ENCODE data around the gene CA11. TPM values are rescaled to one million over a fixed set of nuclear protein-coding genes. Genes with fewer than 3 reads are reported as not detected.
"Not testable (repeated sequence)": the region's sequence is repeated elsewhere in the genome, so short reads cannot be mapped to it uniquely, and the experiment has no call there.

CA11 gene
- total RNA-seq, 2 donors from 2014 or later: 1.4 to 2.7 TPM

DNA sequence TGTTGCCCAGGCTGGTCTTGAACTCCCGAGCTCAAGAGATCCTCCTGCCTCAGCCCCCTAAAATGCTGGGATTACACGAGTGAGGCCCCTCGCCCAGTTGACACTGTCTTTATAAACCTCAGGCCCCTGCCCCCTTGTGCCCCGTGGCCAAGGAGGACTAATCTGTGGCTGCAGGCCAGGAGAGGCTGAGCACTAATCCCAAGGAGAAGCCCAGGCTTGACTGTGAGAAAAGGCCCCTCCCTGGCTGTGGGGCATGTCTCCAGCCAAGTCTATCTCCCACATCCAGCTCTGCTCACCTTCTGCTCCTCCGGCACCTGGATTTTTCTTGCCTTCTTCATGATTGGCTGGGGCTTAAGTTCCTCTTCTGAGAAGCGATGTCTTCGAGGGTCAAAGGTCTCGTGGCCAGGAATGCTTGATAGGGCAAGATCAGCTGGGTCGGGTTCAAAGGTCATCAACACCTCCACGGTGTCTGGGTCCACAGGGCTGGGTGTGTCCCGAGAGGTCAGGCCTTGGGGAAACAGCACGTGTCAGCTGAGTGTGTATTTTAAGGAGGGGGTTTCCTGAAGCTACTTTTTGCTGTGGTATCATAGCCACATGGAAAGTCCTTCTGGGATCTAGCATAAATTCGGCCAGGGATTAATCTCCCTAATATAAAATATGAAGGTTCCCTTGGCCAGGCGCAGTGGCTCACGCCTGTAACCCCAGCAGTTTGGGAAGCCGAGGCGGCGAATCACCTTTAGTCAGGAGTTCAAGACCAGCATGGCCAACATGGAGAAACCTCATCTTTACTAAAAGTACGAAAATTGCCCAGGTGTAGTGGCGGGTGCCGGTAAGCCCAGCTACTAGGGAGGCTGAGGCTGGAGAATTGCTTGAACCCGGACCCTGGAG lies 12.6 kb downstream of the CA11 start:
- Histone ChIP-seq H3K9ac (ENCODE audit: low read depth in 2 of 2, low read length in 2 of 2) (peak overlapping the region in 1 of 2 donors; percentile 86), H3K4me1 (peaks cover 36% of the 10 kb centered on the region), H3K9me3 (no peaks in the 10 kb centered on the region), H3K27ac (peak overlapping the region; percentile 93), H3K4me3 (no peak overlapping the region), H3K27me3 (no peaks in the 10 kb centered on the region), H3K36me3 (no peaks in the 10 kb centered on the region)
- intact Hi-C loops (cut with DNase I): no loop called here
- DNase-seq: peak; percentile 86
- TF ChIP-seq, protein P1, sequence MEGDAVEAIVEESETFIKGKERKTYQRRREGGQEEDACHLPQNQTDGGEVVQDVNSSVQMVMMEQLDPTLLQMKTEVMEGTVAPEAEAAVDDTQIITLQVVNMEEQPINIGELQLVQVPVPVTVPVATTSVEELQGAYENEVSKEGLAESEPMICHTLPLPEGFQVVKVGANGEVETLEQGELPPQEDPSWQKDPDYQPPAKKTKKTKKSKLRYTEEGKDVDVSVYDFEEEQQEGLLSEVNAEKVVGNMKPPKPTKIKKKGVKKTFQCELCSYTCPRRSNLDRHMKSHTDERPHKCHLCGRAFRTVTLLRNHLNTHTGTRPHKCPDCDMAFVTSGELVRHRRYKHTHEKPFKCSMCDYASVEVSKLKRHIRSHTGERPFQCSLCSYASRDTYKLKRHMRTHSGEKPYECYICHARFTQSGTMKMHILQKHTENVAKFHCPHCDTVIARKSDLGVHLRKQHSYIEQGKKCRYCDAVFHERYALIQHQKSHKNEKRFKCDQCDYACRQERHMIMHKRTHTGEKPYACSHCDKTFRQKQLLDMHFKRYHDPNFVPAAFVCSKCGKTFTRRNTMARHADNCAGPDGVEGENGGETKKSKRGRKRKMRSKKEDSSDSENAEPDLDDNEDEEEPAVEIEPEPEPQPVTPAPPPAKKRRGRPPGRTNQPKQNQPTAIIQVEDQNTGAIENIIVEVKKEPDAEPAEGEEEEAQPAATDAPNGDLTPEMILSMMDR (IDR thresholded peaks at IDR 0.05): no peak

DNA sequence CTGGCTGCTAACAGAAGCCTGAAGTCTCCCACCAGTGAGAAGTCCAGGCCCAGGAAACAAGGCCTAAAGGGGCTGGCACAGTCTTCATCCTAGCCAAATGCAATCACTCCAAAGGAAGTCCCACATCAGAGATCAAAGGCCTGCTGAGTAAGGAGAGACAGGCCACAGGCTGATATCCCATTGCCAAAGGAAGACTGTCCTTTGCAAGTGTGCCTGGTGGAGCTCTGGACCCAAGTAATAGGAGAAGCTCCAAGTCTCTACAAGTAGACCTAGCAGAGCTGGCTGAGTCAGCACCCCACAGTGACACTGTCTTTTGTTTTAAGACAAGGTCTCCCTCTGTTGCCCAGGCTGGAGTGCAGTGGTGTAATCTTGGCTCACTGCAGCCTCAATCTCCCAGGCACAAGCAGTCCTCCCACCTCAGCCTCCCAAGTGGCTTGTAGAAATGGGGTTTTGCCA lies 13.3 kb downstream of the CA11 start:
- no peak overlapping the region for H3K27ac ChIP-seq

DNA sequence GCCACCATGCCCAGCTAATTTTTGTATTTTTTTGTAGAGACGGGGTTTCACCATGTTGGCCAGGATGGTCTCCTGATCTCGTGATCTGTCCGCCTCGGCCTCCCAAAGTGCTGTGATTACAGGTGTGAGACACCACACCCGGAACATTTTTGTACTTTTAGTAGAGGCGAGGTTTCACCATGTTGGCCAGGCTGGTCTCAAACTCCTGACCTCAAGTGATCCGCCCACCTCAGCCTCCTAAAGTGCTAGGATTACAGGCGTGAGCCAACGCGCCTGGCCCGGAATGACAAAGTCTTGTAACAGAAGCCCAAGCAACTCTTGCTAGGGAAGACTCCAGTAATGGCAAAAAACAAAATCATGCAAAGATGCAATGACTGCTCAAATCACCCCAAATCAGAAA lies 13.7 kb downstream of the CA11 start:
- DNase-seq; intact Hi-C loops (cut with DNase I); H3K36me3 ChIP-seq; H3K4me3 ChIP-seq; H3K9me3 ChIP-seq; H3K27ac ChIP-seq; H3K27me3 ChIP-seq: not testable (repeated sequence)
- Histone ChIP-seq H3K9ac (ENCODE audit: low read depth in 2 of 2, low read length in 2 of 2) (peak overlapping the region in 1 of 2 donors; percentile 86), H3K4me1 (peaks cover 40% of the 10 kb centered on the region)

More for the DNA sequence above, 13.3 kb downstream of the CA11 start:
- Histone ChIP-seq H3K9ac (ENCODE audit: low read depth in 2 of 2, low read length in 2 of 2) (peak overlapping the region in 1 of 2 donors; percentile 86), H3K9me3 (no peaks in the 10 kb centered on the region), H3K36me3 (no peaks in the 10 kb centered on the region), H3K4me3 (no peak overlapping the region), H3K4me1 (peaks cover 36% of the 10 kb centered on the region), H3K27me3 (no peaks in the 10 kb centered on the region)
- intact Hi-C loops (cut with DNase I): no loop called here
- DNase-seq: no peak
- TF ChIP-seq, protein P1 (IDR thresholded peaks at IDR 0.05): no peak

DNA sequence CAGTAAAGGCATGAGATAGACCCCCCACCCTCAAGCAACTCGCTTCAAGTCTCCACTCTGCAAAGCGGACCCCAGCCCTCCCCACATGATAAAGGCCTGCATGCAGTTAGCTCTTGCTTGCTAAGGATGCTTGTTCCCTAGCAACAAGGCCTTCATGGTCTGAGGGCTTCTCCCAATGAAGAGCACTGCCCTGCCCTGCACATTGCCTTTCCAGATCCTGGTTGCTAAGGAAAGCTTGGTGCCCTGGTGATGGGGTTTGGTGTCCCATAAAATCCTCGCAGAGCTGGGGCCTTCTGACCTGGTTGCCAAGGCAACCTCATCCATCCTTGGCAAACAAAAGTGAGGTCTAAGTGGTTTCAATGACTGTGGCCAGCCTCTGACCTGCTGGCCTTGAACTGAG lies 14.8 kb downstream of the CA11 start:
- TF ChIP-seq, protein P1 (IDR thresholded peaks at IDR 0.05): no peak
- Histone ChIP-seq H3K36me3 (no peaks in the 10 kb centered on the region), H3K27me3 (no peaks in the 10 kb centered on the region), H3K4me1 (peaks cover 47% of the 10 kb centered on the region), H3K27ac (peak overlapping the region; percentile 85), H3K4me3 (no peak overlapping the region), H3K9me3 (no peaks in the 10 kb centered on the region), H3K9ac (ENCODE audit: low read depth in 2 of 2, low read length in 2 of 2) (peak overlapping the region; percentile 48 to 57)
- intact Hi-C loops (cut with DNase I): no loop called here
- no peak for DNase-seq

DNA sequence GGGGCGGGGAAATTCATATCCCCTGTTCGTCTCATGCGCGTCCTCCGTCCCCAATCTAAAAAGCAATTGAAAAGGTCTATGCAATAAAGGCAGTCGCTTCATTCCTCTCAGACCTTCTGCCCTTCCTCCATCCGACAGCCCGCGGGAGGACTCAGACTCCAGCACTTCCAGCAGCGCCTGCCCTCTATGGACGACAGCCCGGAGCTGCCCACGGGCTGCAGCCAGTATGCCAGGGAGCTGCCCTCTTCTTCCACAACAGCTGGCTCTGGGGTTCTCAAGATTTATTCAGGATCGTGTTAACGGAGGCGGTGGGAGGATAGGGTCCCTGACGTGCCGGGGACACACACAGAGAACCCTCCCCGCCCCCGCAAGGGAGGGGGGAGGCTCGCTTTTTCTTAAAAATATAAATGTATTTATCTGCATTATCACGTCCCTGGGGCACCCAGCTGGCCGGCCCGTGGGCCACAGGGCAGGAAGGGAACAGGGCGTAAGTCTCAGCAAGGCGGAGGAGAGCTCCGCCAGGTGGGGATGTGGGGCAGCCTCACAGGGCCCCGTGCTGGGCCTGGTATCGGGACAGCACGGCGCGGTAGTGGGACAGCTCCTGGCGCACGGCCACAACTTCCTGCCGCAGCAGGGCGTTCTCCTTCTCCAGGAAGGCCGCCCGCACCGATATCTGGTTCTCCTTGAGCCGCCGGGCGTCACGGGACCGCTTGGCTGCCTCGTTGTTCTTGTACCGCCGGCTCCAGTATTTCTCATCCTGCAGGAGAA lies 15.5 kb downstream of the CA11 start:
- TF ChIP-seq, protein P1 (IDR thresholded peaks at IDR 0.05): no peak
- H3K27ac ChIP-seq: peak overlapping the region; percentile 85
- H3K27me3 ChIP-seq: no peaks in the 10 kb centered on the region
- H3K36me3 ChIP-seq: no peaks in the 10 kb centered on the region
- H3K4me3 ChIP-seq: peak overlapping the region; percentile 8
- H3K9me3 ChIP-seq: no peaks in the 10 kb centered on the region
- peaks cover 47% of the 10 kb centered on the region for H3K4me1 ChIP-seq
- peak; percentile 69 for DNase-seq
- intact Hi-C loops (cut with DNase I): no loop called here
- H3K9ac ChIP-seq (ENCODE audit: low read depth in 2 of 2, low read length in 2 of 2): peak overlapping the region; percentile 48 to 57

All from colonic mucosa (tissue), 4 donors.